ENCODE measurements around the gene KCTD2. TPM values are rescaled to one million over a fixed set of nuclear protein-coding genes. Genes with fewer than 3 reads are reported as not detected.
A peak's percentile ranks its signal among the peaks of the same experiment; 100 is the strongest.

Gene KCTD2
- total and polyA plus RNA-seq, 2 of the 13 experiments (the other 11 are each of a cell fraction or from before 2014, with no cell fraction given): 28.3 to 32.6 TPM

- peak; percentile 99 for TF ChIP-seq ZNF142 (CRISPR knock-in tag; IDR thresholded peaks at IDR 0.05)
- no peak for TF ChIP-seq ZBTB42 (CRISPR knock-in tag; IDR thresholded peaks at IDR 0.05)
- peak; percentile 94 for TF ChIP-seq MYC (CRISPR knock-in tag; IDR thresholded peaks at IDR 0.05; ENCODE audit: borderline replicate concordance)
- no peak for TF ChIP-seq ZEB1 (IDR thresholded peaks at IDR 0.05; ENCODE audit: insufficient replicate concordance, low read depth)
- TF ChIP-seq NFIB (CRISPR knock-in tag; IDR thresholded peaks at IDR 0.05; ENCODE audit: borderline replicate concordance): no peak
- TF ChIP-seq IRF9 (CRISPR knock-in tag; IDR thresholded peaks at IDR 0.05; ENCODE audit: borderline replicate concordance): no peak
- no peak for TF ChIP-seq PRDM15 (CRISPR knock-in tag; IDR thresholded peaks at IDR 0.05)
- peak; percentile 68 for TF ChIP-seq HNF4A (CRISPR knock-in tag; IDR thresholded peaks at IDR 0.05)
- TF ChIP-seq ZNF512B (CRISPR knock-in tag; IDR thresholded peaks at IDR 0.05; ENCODE audit: borderline replicate concordance): no peak; the same call in 1 of the 2 replicates
- no peak for TF ChIP-seq ZNF121 (CRISPR knock-in tag; IDR thresholded peaks at IDR 0.05)
- peak; percentile 57; the same call in 1 of the 2 replicates for TF ChIP-seq ZNF430 (CRISPR knock-in tag; IDR thresholded peaks at IDR 0.05)
- TF ChIP-seq MTA3 (CRISPR knock-in tag; IDR thresholded peaks at IDR 0.05): no peak
- TF ChIP-seq ZIK1 (CRISPR knock-in tag; IDR thresholded peaks at IDR 0.05; ENCODE audit: borderline replicate concordance, low read depth): peak; percentile 90
- peak; percentile 72; the same call in 1 of the 2 replicates for TF ChIP-seq MZF1 (CRISPR knock-in tag; IDR thresholded peaks at IDR 0.05; ENCODE audit: borderline replicate concordance)
Observed at GRCh38 chr17:75033346-75034235, 13.4 kb upstream of the KCTD2 start (continued).

Data from HepG2 (cell line).